A549 (cell line): ENCODE measurements around the gene CBFB.

Experiments
- BHLHE40 ChIP-seq: IDR thresholded peaks from 2 replicates; pipeline ENCODE4 v1.6.1; 2012; ENCODE audit warnings: low read depth, low read length, inconsistent platforms
- EHMT2 ChIP-seq: fragments of 200-600 bp; sonication (generic); IDR thresholded peaks from 2 replicates; pipeline ENCODE4 v1.6.1; 2016; ENCODE audit warnings: antibody characterized with exemption, low read depth, mild to moderate bottlenecking, moderate library complexity
- EP300 ChIP-seq, 2 experiments: fragments of >200 bp; sonication (Bioruptor Twin); formaldehyde crosslinking; IDR thresholded peaks; 2 replicates in 1 of 2; 3 replicates in 1 of 2; pipeline ENCODE4 v1.6.1; 2016 to 2017
- FOSB ChIP-seq: fragments of 250-450 bp; sonication (Bioruptor Pico); IDR thresholded peaks from 2 replicates; pipeline ENCODE4 v1.5.0; 2020; ENCODE audit warnings: mild to moderate bottlenecking, moderate library complexity
- HDAC2 ChIP-seq: fragments of 200-600 bp; sonication (generic); IDR thresholded peaks from 2 replicates; pipeline ENCODE4 v1.6.1; 2016
- JUNB ChIP-seq: fragments of >200 bp; sonication (Bioruptor Twin); formaldehyde crosslinking; IDR thresholded peaks from 2 replicates; pipeline ENCODE4 v1.6.1; 2016
- NR3C1 ChIP-seq: fragments of >200 bp; sonication (Bioruptor Twin); formaldehyde crosslinking; IDR thresholded peaks from 3 replicates; pipeline ENCODE4 v1.6.1; 2017
- POLR2A ChIP-seq: IDR thresholded peaks from 2 replicates; pipeline ENCODE4 v1.6.1; 2012; ENCODE audit warnings: mild to moderate bottlenecking, low read length
- SREBF2 ChIP-seq: fragments of 450-650 bp; IDR thresholded peaks from 2 replicates; pipeline ENCODE4 v1.6.1; 2014; ENCODE audit warnings: mild to moderate bottlenecking, moderate library complexity
- TF ChIP-seq, protein P1 (sequence below): fragments of >200 bp; sonication (Bioruptor Twin); formaldehyde crosslinking; IDR thresholded peaks from 3 replicates; pipeline ENCODE4 v1.5.1; 2016
- TF ChIP-seq, protein P2 (sequence below): fragments of 200-600 bp; sonication (generic); IDR thresholded peaks from 2 replicates; pipeline ENCODE4 v1.6.1; 2016; ENCODE audit warnings: antibody characterized with exemption, mild to moderate bottlenecking, moderate library complexity
- TF ChIP-seq, protein P3 (sequence below): IDR thresholded peaks from 2 replicates; pipeline ENCODE4 v1.6.1; 2012
- TF ChIP-seq, protein P4 (sequence below): fragments of 450-650 bp; IDR thresholded peaks from 2 replicates; pipeline ENCODE4 v1.6.1; 2014; ENCODE audit warnings: antibody characterized with exemption
- TF ChIP-seq, protein P5 (sequence below): fragments of >200 bp; sonication (Bioruptor Twin); formaldehyde crosslinking; IDR thresholded peaks from 3 replicates; pipeline ENCODE4 v1.6.1; 2016

DNA sequence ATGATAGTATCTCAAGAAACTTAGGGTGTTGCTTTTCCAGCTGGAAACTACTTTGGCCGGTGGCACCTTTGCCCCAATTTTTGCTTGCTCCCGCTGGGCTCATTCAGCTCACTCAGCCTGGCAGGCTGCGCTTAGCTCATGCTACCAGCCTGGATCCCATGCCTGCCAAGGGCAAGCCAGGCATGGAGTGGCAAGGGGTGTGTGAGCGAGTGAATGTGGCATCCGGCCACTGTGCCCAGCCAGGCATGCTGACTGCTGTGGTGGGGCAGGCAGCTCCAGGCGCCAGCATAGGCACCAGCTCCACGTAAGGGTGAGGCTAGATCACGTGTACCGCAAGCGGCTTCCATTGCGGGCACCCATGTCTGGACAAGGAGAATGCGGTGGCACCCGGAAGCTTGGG is 112.4 kb downstream of the CBFB start:
- TF ChIP-seq, protein P1, sequence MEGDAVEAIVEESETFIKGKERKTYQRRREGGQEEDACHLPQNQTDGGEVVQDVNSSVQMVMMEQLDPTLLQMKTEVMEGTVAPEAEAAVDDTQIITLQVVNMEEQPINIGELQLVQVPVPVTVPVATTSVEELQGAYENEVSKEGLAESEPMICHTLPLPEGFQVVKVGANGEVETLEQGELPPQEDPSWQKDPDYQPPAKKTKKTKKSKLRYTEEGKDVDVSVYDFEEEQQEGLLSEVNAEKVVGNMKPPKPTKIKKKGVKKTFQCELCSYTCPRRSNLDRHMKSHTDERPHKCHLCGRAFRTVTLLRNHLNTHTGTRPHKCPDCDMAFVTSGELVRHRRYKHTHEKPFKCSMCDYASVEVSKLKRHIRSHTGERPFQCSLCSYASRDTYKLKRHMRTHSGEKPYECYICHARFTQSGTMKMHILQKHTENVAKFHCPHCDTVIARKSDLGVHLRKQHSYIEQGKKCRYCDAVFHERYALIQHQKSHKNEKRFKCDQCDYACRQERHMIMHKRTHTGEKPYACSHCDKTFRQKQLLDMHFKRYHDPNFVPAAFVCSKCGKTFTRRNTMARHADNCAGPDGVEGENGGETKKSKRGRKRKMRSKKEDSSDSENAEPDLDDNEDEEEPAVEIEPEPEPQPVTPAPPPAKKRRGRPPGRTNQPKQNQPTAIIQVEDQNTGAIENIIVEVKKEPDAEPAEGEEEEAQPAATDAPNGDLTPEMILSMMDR: no peak
- no peak for TF ChIP-seq BHLHE40
- no peak for TF ChIP-seq POLR2A
- no peak for TF ChIP-seq JUNB
- TF ChIP-seq, protein P2, sequence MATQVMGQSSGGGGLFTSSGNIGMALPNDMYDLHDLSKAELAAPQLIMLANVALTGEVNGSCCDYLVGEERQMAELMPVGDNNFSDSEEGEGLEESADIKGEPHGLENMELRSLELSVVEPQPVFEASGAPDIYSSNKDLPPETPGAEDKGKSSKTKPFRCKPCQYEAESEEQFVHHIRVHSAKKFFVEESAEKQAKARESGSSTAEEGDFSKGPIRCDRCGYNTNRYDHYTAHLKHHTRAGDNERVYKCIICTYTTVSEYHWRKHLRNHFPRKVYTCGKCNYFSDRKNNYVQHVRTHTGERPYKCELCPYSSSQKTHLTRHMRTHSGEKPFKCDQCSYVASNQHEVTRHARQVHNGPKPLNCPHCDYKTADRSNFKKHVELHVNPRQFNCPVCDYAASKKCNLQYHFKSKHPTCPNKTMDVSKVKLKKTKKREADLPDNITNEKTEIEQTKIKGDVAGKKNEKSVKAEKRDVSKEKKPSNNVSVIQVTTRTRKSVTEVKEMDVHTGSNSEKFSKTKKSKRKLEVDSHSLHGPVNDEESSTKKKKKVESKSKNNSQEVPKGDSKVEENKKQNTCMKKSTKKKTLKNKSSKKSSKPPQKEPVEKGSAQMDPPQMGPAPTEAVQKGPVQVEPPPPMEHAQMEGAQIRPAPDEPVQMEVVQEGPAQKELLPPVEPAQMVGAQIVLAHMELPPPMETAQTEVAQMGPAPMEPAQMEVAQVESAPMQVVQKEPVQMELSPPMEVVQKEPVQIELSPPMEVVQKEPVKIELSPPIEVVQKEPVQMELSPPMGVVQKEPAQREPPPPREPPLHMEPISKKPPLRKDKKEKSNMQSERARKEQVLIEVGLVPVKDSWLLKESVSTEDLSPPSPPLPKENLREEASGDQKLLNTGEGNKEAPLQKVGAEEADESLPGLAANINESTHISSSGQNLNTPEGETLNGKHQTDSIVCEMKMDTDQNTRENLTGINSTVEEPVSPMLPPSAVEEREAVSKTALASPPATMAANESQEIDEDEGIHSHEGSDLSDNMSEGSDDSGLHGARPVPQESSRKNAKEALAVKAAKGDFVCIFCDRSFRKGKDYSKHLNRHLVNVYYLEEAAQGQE: no peak
- TF ChIP-seq, protein P3, sequence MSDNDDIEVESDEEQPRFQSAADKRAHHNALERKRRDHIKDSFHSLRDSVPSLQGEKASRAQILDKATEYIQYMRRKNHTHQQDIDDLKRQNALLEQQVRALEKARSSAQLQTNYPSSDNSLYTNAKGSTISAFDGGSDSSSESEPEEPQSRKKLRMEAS: no peak
- TF ChIP-seq, protein P4, sequence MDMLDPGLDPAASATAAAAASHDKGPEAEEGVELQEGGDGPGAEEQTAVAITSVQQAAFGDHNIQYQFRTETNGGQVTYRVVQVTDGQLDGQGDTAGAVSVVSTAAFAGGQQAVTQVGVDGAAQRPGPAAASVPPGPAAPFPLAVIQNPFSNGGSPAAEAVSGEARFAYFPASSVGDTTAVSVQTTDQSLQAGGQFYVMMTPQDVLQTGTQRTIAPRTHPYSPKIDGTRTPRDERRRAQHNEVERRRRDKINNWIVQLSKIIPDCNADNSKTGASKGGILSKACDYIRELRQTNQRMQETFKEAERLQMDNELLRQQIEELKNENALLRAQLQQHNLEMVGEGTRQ: no peak
- no peak for TF ChIP-seq EHMT2
- TF ChIP-seq FOSB (CRISPR knock-in tag): no peak
- TF ChIP-seq, protein P5, sequence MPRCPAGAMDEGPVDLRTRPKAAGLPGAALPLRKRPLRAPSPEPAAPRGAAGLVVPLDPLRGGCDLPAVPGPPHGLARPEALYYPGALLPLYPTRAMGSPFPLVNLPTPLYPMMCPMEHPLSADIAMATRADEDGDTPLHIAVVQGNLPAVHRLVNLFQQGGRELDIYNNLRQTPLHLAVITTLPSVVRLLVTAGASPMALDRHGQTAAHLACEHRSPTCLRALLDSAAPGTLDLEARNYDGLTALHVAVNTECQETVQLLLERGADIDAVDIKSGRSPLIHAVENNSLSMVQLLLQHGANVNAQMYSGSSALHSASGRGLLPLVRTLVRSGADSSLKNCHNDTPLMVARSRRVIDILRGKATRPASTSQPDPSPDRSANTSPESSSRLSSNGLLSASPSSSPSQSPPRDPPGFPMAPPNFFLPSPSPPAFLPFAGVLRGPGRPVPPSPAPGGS: no peak
- TF ChIP-seq HDAC2: no peak
- no peak for TF ChIP-seq EP300 (IDR thresholded peaks at IDR 0.05)
- TF ChIP-seq NR3C1: no peak
- TF ChIP-seq SREBF2: no peak
